Caco-2 (cell line): ENCODE data around the gene RERE. TPM values are rescaled to one million over a fixed set of nuclear protein-coding genes. Genes with fewer than 3 reads are reported as not detected.

Experiments
- BruUV-seq: library from RNA; stranded (reverse); fragments of 400-500 nt; replicated peaks from 2 replicates; lab custom pipeline; 2021; lab: Mats Ljungman, UMichigan
- CTCF ChIA-PET: fragments of 300-600 bp; sonication (Branson Sonifier 250); formaldehyde crosslinking; loops from one replicate; lab custom pipeline; 2022; ENCODE audit warnings: antibody characterized with exemption; lab: Charles Lee
- POLR2A ChIA-PET: fragments of 300-600 bp; sonication (Branson Sonifier 250); formaldehyde crosslinking; loops from one replicate; lab custom pipeline; 2022; ENCODE audit warnings: antibody characterized with exemption; lab: Charles Lee
- DNase-seq, 2 experiments: peaks; one replicate each; pipeline versions ENCODE4 v3.0.0 to v3.0.0-alpha.2; 2020 to 2022
- H3K27me3 ChIP-seq: replicated peaks from 2 replicates; pipeline ENCODE4 v1.6.0; 2011; ENCODE audit warnings: low read length; ENCODE audit not compliant: control insufficient read depth, insufficient read depth
- H3K36me3 ChIP-seq: 2 replicates; pipeline ENCODE4 v1.5.1; 2011; ENCODE audit warnings: low read length; ENCODE audit not compliant: control insufficient read depth, insufficient read depth
- H3K4me1 ChIP-seq: fragments of 250-450 bp; sonication (Bioruptor Pico); 2 replicates; pipeline ENCODE4 v1.5.1; 2020; ENCODE audit warnings: mild to moderate bottlenecking
- H3K4me3 ChIP-seq: 2 replicates; pipeline ENCODE4 v1.5.1; 2011; ENCODE audit warnings: low read depth, mild to moderate bottlenecking, control low read depth, low read length
- H3K9me3 ChIP-seq: fragments of 250-450 bp; sonication (Bioruptor Pico); 2 replicates; pipeline ENCODE4 v1.5.1; 2020; ENCODE audit warnings: mild to moderate bottlenecking, moderate library complexity
- H3K27ac Mint-ChIP-seq: one replicate; pipeline ENCODE4 v1.8.0; 2022; ENCODE audit warnings: mixed read lengths; ENCODE audit not compliant: unreplicated experiment
- H3K27me3 Mint-ChIP-seq: one replicate; pipeline ENCODE4 v1.8.0; 2022; ENCODE audit warnings: mixed read lengths; ENCODE audit not compliant: insufficient read depth, unreplicated experiment
- H3K36me3 Mint-ChIP-seq: one replicate; pipeline ENCODE4 v1.8.0; 2022; ENCODE audit warnings: mild to moderate bottlenecking, mixed read lengths; ENCODE audit not compliant: insufficient read depth, unreplicated experiment
- H3K4me1 Mint-ChIP-seq: one replicate; pipeline ENCODE4 v1.8.0; 2022; ENCODE audit warnings: low read depth, mixed read lengths; ENCODE audit not compliant: unreplicated experiment
- H3K4me3 Mint-ChIP-seq: one replicate; pipeline ENCODE4 v1.8.0; 2022; ENCODE audit warnings: mild to moderate bottlenecking, moderate library complexity, mixed read lengths; ENCODE audit not compliant: unreplicated experiment
- H3K9me3 Mint-ChIP-seq: one replicate; pipeline ENCODE4 v1.8.0; 2022; ENCODE audit warnings: mixed read lengths; ENCODE audit not compliant: unreplicated experiment
- CTCF ChIP-seq, 2 experiments: fragments of 200-600 bp in 1 of 2; IDR thresholded peaks; 1 replicate in 1 of 2; 2 replicates in 1 of 2; pipeline versions ENCODE4 v1.5.1 to v1.8.0; 2011 to 2022; ENCODE audit warnings: antibody characterized with exemption in 1 of 2, control low read depth in 1 of 2, inconsistent platforms in 1 of 2, low read depth in 1 of 2, low read length in 1 of 2, mild to moderate bottlenecking in 1 of 2, moderate library complexity in 1 of 2; ENCODE audit not compliant: insufficient read depth in 1 of 2, severe bottlenecking in 1 of 2, unreplicated experiment in 1 of 2
- intact Hi-C: fragments of 100-400 bp; cut with micrococcal nuclease; formaldehyde crosslinking; loops from one replicate; pipeline ENCODE4 v1.10.0; 2022; ENCODE audit not compliant: unreplicated experiment
- total RNA-seq: library from RNA; stranded (reverse); gene quantifications from 2 replicates; pipeline ENCODE4 v1.2.3, GENCODE V29; 2022

RERE gene
- total RNA-seq, 1 experiment from 2014 or later: 85.2 TPM

DNA sequence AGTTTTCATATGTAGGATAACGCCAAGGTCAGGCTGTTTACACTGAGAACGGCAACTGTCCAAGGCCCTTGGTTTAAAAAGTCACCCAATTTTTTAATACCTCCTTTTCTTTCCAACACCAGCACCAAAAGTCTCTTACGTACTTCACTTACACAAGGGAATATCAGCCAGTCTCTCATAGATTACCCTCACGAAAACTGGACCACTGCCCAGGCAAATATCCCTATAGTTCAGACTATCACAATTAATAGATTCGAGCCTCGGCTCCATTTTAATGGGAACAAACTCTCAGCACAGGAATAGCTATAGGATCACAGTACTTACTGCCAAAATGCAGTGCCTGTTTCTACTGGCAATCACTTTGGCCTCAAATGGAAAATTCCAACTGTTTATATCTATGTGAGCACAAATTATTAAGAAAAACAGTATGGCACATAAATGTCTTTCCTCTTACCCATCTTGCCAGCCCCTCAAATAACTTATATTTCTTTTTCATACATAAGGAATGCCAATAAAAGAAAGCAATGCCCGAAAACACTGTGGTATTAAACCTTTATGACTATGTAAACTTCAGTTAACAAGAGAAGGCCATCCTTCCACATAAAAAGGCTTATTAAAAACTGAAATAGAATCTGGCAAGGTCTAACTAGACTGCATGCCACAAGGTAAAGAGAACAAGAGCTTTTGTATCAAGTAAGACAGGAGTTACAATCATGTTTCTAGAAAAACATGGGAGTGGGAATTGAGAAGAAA, 401.7 kb downstream of the RERE start:
- H3K4me1 ChIP-seq: peaks cover 22% of the 10 kb centered on the region
- intact Hi-C loops: no loop called here
- no peak for DNase-seq
- H3K4me3 ChIP-seq: no peak overlapping the region
- H3K36me3 ChIP-seq: no peaks in the 10 kb centered on the region; the same call in none of the 2 replicates
- Mint-ChIP-seq H3K27ac (no peak overlapping the region), H3K9me3 (no peaks in the 10 kb centered on the region), H3K36me3 (peaks cover 39% of the 10 kb centered on the region), H3K27me3 (no peaks in the 10 kb centered on the region), H3K4me1 (peaks cover 22% of the 10 kb centered on the region), H3K4me3 (no peak overlapping the region)
- no peak for TF ChIP-seq CTCF (IDR thresholded peaks at IDR 0.05; ENCODE audit: insufficient read depth in 1 of 2, low read depth in 1 of 2, low read length in 1 of 2, severe bottlenecking in 1 of 2, unreplicated experiment in 1 of 2)
- no peaks in the 10 kb centered on the region for H3K27me3 ChIP-seq
- CTCF ChIA-PET: no interaction called here
- POLR2A ChIA-PET: no interaction called here
- BruUV-seq: no TSS peak
- H3K9me3 ChIP-seq: no peaks in the 10 kb centered on the region

DNA sequence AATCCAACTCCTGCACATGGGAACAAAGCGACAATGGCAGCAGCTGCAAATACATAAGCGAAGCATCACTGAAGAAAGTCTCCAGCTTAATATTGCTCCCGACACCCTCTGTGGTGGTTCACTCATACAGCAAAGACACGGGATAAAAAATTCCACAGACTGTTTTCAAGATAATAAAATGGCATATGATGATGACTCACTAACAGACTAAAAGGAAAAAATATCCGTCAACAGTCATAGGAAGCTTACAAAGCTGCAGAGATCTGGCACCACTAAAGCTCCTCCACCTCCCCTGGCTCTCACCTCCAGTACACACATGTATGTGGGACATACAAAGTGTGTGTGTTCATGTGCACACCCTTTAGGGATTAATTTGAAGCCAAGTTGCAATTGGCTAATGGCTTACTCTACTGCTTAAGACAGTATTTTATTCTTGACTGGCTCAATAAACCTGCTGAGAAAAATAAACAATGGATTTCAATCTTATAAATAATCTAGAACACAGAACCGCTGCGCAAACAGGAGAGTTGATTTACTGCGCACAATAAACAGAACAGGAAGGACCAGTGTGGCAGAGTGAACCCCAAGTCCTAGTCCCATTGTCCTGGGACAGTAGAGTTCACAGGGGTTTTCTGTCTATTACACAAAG, 405.1 kb downstream of the RERE start:
- Histone ChIP-seq H3K4me3 (no peak overlapping the region), H3K36me3 (no peaks in the 10 kb centered on the region; the same call in none of the 2 replicates), H3K27me3 (no peaks in the 10 kb centered on the region), H3K4me1 (peaks cover 6% of the 10 kb centered on the region; the same call in 1 of the 2 replicates), H3K9me3 (no peaks in the 10 kb centered on the region)
- DNase-seq: no peak
- no peak overlapping the region for H3K27ac Mint-ChIP-seq
- H3K9me3 Mint-ChIP-seq: no peaks in the 10 kb centered on the region
- no peak for TF ChIP-seq CTCF (IDR thresholded peaks at IDR 0.05; ENCODE audit: insufficient read depth in 1 of 2, low read depth in 1 of 2, low read length in 1 of 2, severe bottlenecking in 1 of 2, unreplicated experiment in 1 of 2)
- H3K27me3 Mint-ChIP-seq: no peaks in the 10 kb centered on the region
- POLR2A ChIA-PET: no interaction called here
- peaks cover 17% of the 10 kb centered on the region for H3K4me1 Mint-ChIP-seq
- no TSS peak for BruUV-seq
- CTCF ChIA-PET: no interaction called here
- H3K36me3 Mint-ChIP-seq: peaks cover 43% of the 10 kb centered on the region
- no peak overlapping the region for H3K4me3 Mint-ChIP-seq
- intact Hi-C loops: no loop called here

GRCh38 chr1:8411803-8412182, 405.6 kb downstream of the RERE start:
- Mint-ChIP-seq H3K4me1 (peaks cover 17% of the 10 kb centered on the region), H3K27me3 (no peaks in the 10 kb centered on the region), H3K9me3 (no peaks in the 10 kb centered on the region), H3K36me3 (peaks cover 46% of the 10 kb centered on the region), H3K27ac (no peak overlapping the region), H3K4me3 (no peak overlapping the region)
- intact Hi-C loops: no loop called here
- Histone ChIP-seq H3K36me3 (no peaks in the 10 kb centered on the region; the same call in none of the 2 replicates), H3K9me3 (no peaks in the 10 kb centered on the region), H3K4me3 (no peak overlapping the region), H3K4me1 (peaks cover 6% of the 10 kb centered on the region; the same call in 1 of the 2 replicates), H3K27me3 (no peaks in the 10 kb centered on the region)
- DNase-seq: no peak
- CTCF ChIA-PET: no interaction called here
- POLR2A ChIA-PET: no interaction called here
- TF ChIP-seq CTCF (IDR thresholded peaks at IDR 0.05; ENCODE audit: insufficient read depth in 1 of 2, low read depth in 1 of 2, low read length in 1 of 2, severe bottlenecking in 1 of 2, unreplicated experiment in 1 of 2): no peak
- BruUV-seq: no TSS peak
